Measurements from ENCODE around the gene LAPTM4A. TPM values are rescaled to one million over a fixed set of nuclear protein-coding genes. Genes with fewer than 3 reads are reported as not detected.
"Not testable (repeated sequence)": the region's sequence is repeated elsewhere in the genome, so short reads cannot be mapped to it uniquely, and the experiment has no call there.

LAPTM4A gene
- total and polyA plus RNA-seq, 4 donors, result 211 to 327 (median 246) TPM

DNA sequence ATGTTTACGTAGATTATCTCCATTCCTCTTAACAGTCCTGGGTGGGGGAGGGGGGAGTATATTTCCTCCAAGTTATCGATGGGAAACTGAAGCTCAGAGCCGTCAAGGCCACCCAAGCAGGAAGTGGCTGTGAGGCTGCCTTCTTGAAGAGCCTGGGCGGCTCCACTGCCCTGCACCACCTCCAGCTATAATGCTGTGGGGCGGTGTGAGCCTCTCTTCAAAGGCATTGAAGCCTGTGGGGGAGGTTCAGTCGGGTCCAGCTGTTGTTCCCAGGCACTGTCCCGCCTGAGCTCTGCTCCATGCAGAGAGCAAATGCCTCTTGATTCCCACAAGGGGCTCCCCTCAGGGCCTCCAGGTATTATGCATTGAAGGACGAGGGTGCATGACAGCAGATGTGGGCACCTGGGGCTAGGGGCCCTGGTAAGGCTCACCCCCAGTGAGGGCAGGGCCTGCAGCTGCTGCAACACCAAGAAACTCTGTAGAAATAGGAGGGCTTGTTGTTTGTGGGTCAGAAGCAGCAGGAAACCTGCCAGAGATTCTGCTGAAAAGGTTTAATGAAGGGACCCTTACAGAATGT is 29.5 kb upstream of the LAPTM4A start:
- no peaks in the 10 kb centered on the region for H3K4me1 ChIP-seq (ENCODE audit: control insufficient read depth in 1 of 2, insufficient read depth in 2 of 2, low read length in 2 of 2)
- no peak overlapping the region for H3K4me3 ChIP-seq (ENCODE audit: low read length in 2 of 2)
- intact Hi-C loops (cut with DNase I), result no loop called here
- no peak overlapping the region for H3K27ac ChIP-seq (ENCODE audit: low read depth in 1 of 2, low read length in 2 of 2)
- DNase-seq (no peak), ATAC-seq (ENCODE audit: low FRiP score) (no peak)
- peaks cover 1% of the 10 kb centered on the region for H3K9me3 ChIP-seq (ENCODE audit: control insufficient read depth, low read length)
- H3K27me3 ChIP-seq (ENCODE audit: control insufficient read depth in 1 of 2, insufficient read depth in 2 of 2, low read length in 1 of 2), result no peaks in the 10 kb centered on the region
- WGBS, 2 donors, result 76 to 78% methylated on average over 8 of the region's 8 CpGs
- no peaks in the 10 kb centered on the region for H3K36me3 ChIP-seq (ENCODE audit: control insufficient read depth in 1 of 2, insufficient read depth in 2 of 2, low read length in 1 of 2)

DNA sequence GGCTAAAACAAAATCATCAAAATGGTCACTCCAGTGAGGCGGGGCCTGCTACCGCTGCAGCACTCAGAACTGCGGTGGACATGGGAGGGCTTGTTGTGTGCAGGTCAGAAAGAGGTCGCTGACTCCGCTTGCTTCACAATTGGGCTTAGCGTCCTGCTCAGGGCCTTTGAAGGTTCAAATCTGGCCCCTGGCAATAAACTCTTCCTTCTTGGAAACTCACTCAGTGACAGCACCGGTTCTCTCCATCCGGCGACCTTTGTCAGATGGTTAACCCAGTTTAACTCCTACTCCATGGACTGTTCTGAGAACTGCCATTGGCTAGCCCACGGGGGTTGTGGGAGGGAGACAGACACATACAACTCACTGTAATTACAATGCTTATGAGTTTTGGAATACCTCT is 29.0 kb upstream of the LAPTM4A start:
- Histone ChIP-seq H3K4me3 (ENCODE audit: low read length in 2 of 2) (no peak overlapping the region), H3K4me1 (ENCODE audit: control insufficient read depth in 1 of 2, insufficient read depth in 2 of 2, low read length in 2 of 2) (no peaks in the 10 kb centered on the region), H3K27me3 (ENCODE audit: control insufficient read depth in 1 of 2, insufficient read depth in 2 of 2, low read length in 1 of 2) (no peaks in the 10 kb centered on the region), H3K27ac (ENCODE audit: low read depth in 1 of 2, low read length in 2 of 2) (no peak overlapping the region), H3K9me3 (ENCODE audit: control insufficient read depth, low read length) (peaks cover 1% of the 10 kb centered on the region), H3K36me3 (ENCODE audit: control insufficient read depth in 1 of 2, insufficient read depth in 2 of 2, low read length in 1 of 2) (no peaks in the 10 kb centered on the region)
- 85 to 90% methylated on average over 10 of the region's 10 CpGs for WGBS, 2 donors
- intact Hi-C loops (cut with DNase I), result no loop called here
- DNase-seq (no peak), ATAC-seq (ENCODE audit: low FRiP score) (no peak)

DNA sequence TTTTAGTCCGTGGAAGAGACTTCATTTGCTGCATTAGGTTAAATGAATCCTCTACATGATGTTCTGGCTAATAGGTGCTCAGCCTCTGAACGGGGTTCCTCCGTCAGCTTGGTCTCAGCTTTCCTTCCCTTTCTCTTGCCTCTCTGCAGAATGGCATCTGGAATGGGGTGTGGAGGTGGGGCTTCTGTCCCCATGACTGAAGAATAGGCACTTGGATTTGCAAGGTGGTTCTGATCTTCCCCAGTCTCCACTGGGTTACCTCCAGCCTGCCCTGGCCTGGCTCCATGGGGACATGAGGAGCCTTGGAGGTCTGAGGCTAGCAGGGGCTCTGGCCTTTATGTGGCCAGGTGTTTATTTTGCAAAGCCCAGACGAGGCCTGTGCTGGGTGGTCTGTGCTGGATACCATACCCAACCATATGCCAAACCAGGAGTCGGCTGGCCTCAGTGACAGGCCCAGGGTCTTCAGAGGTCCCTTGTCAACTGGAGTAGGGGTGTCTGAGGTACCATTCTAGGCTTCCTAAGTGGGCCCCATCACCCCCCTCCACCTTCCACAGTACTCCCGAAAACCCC is 28.2 kb upstream of the LAPTM4A start:
- Histone ChIP-seq H3K4me3 (ENCODE audit: low read length in 2 of 2) (no peak overlapping the region), H3K27me3 (ENCODE audit: control insufficient read depth in 1 of 2, insufficient read depth in 2 of 2, low read length in 1 of 2) (no peaks in the 10 kb centered on the region), H3K27ac (ENCODE audit: low read depth in 1 of 2, low read length in 2 of 2) (no peak overlapping the region), H3K9me3 (ENCODE audit: control insufficient read depth, low read length) (peaks cover 1% of the 10 kb centered on the region), H3K4me1 (ENCODE audit: control insufficient read depth in 1 of 2, insufficient read depth in 2 of 2, low read length in 2 of 2) (no peaks in the 10 kb centered on the region), H3K36me3 (ENCODE audit: control insufficient read depth in 1 of 2, insufficient read depth in 2 of 2, low read length in 1 of 2) (no peaks in the 10 kb centered on the region)
- intact Hi-C loops (cut with DNase I), result no loop called here
- no peak for DNase-seq
- 83 to 90% methylated on average over 6 of the region's 6 CpGs for WGBS, 2 donors
- ATAC-seq (ENCODE audit: low FRiP score), result no peak

DNA sequence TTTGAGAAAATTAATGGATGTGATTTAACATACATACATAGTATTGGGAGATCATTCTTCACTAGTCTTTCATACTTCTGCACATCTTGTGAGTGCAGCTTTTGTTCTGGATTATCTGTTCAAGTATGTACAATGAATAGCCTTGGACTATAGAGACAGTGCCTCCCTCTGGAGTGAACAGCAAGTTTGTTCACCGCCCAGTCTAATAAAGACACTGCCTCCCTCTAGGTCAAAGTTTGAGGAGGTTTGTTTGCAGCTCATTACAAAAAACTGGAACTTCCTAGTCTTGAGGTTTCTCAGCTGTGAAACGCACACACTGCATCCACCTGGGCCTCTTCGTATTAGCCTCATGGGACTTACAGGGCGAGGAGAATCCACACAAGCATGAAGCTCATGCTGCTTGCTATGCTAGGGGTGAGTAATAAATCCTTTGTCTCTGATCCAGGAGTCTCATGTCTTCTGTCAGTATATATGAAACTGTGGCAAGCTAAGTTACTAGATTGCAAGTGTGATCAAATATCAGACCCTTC is 26.0 kb upstream of the LAPTM4A start:
- H3K27me3 ChIP-seq (ENCODE audit: control insufficient read depth in 1 of 2, insufficient read depth in 2 of 2, low read length in 1 of 2), result no peaks in the 10 kb centered on the region
- H3K9me3 ChIP-seq (ENCODE audit: control insufficient read depth, low read length), result peaks cover 1% of the 10 kb centered on the region
- H3K4me1 ChIP-seq (ENCODE audit: control insufficient read depth in 1 of 2, insufficient read depth in 2 of 2, low read length in 2 of 2), result no peaks in the 10 kb centered on the region
- ATAC-seq (ENCODE audit: low FRiP score) (no peak), DNase-seq (no peak)
- intact Hi-C loops (cut with DNase I), result no loop called here
- no peak overlapping the region for H3K27ac ChIP-seq (ENCODE audit: low read depth in 1 of 2, low read length in 2 of 2)
- no peak overlapping the region for H3K4me3 ChIP-seq (ENCODE audit: low read length in 2 of 2)
- 92 to 95% methylated on average over 4 of the region's 4 CpGs for WGBS, 2 donors
- no peaks in the 10 kb centered on the region for H3K36me3 ChIP-seq (ENCODE audit: control insufficient read depth in 1 of 2, insufficient read depth in 2 of 2, low read length in 1 of 2)

DNA sequence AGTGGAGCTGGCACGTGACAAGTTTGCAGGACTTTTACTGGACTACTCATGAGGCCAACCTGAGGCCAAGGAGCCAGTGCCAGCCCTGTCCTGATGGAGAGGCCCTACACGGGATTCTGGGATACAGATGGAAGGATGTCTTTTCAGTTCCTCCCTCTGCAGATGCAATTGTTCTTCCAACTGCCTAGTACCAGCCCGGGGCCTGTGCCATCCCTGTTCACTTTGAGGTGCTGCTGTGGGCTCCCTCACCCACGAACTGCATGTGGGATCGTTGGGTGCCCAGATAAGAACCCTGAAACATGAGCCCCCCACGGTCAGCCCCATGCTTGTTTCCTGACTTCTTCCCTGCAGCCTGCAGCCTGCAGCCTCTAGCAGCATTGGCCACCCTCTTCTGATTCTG is 25.3 kb upstream of the LAPTM4A start:
- DNase-seq (no peak), ATAC-seq (ENCODE audit: low FRiP score) (no peak)
- Histone ChIP-seq H3K27ac (ENCODE audit: low read depth in 1 of 2, low read length in 2 of 2) (no peak overlapping the region), H3K9me3 (ENCODE audit: control insufficient read depth, low read length) (peaks cover 1% of the 10 kb centered on the region), H3K4me3 (ENCODE audit: low read length in 2 of 2) (no peak overlapping the region), H3K27me3 (ENCODE audit: control insufficient read depth in 1 of 2, insufficient read depth in 2 of 2, low read length in 1 of 2) (no peaks in the 10 kb centered on the region), H3K36me3 (ENCODE audit: control insufficient read depth in 1 of 2, insufficient read depth in 2 of 2, low read length in 1 of 2) (no peaks in the 10 kb centered on the region), H3K4me1 (ENCODE audit: control insufficient read depth in 1 of 2, insufficient read depth in 2 of 2, low read length in 2 of 2) (no peaks in the 10 kb centered on the region)
- WGBS, 2 donors, result 82 to 90% methylated on average over 6 of the region's 6 CpGs
- intact Hi-C loops (cut with DNase I), result no loop called here

DNA sequence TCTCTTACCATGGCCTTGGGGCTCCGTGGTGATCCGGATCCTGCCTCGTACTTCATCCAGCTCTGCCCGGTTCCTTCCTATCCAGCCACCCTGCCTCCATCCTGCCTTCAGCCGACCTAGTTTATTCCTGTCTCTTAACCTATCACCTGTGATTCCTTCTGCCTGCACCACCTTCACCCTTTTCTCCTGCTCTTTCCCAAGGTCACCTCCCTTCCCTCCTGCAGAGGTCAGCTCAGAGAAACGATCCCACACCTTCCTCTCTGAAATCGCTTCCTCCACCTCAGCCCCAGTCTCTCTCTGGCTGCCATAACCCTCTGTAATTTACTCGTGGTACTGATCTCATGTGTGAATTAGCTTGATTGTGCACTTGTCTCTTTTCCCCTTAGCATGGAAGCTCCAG is 23.5 kb upstream of the LAPTM4A start:
- no peaks in the 10 kb centered on the region for H3K4me1 ChIP-seq (ENCODE audit: control insufficient read depth in 1 of 2, insufficient read depth in 2 of 2, low read length in 2 of 2)
- WGBS, 2 donors, result 85 to 92% methylated on average over 8 of the region's 8 CpGs
- H3K4me3 ChIP-seq (ENCODE audit: low read length in 2 of 2), result no peak overlapping the region
- H3K27me3 ChIP-seq (ENCODE audit: control insufficient read depth in 1 of 2, insufficient read depth in 2 of 2, low read length in 1 of 2), result no peaks in the 10 kb centered on the region
- no peak overlapping the region for H3K27ac ChIP-seq (ENCODE audit: low read depth in 1 of 2, low read length in 2 of 2)
- H3K36me3 ChIP-seq (ENCODE audit: control insufficient read depth in 1 of 2, insufficient read depth in 2 of 2, low read length in 1 of 2), result no peaks in the 10 kb centered on the region
- intact Hi-C loops (cut with DNase I), result no loop called here
- peaks cover 1% of the 10 kb centered on the region for H3K9me3 ChIP-seq (ENCODE audit: control insufficient read depth, low read length)
- ATAC-seq (ENCODE audit: low FRiP score) (no peak), DNase-seq (no peak)

DNA sequence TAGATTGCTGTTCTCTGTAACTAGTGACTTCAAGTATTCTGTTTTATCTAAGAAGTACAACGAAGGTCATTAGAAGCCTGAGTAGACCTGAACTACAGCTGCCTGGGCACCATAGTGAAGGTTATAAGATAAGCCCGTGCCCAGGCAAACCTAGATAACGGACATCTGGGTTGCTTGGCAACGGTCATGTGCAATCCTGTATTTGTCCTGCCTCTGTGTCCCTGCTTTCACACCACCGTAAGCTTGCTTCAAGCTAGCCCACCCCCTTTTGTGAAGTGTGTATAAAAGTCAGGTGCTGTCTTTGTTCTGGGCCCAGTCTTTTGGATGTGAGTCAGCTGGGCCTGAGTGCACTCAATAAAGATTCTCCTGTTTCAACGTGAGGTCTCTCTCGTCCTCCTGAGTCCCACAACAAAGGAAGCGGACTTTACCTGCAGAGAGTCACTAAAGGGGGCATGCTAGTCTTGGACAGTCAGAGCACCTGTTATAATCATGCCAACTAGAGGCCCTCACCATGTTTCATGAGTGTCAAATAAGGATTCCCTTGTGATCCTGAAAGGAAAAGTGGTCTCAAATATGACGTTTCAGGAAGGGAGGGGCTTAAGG is 22.7 kb upstream of the LAPTM4A start:
- H3K27me3 ChIP-seq (ENCODE audit: control insufficient read depth in 1 of 2, insufficient read depth in 2 of 2, low read length in 1 of 2); DNase-seq; H3K27ac ChIP-seq (ENCODE audit: low read depth in 1 of 2, low read length in 2 of 2); H3K9me3 ChIP-seq (ENCODE audit: control insufficient read depth, low read length); H3K36me3 ChIP-seq (ENCODE audit: control insufficient read depth in 1 of 2, insufficient read depth in 2 of 2, low read length in 1 of 2); H3K4me3 ChIP-seq (ENCODE audit: low read length in 2 of 2); intact Hi-C loops (cut with DNase I); H3K4me1 ChIP-seq (ENCODE audit: control insufficient read depth in 1 of 2, insufficient read depth in 2 of 2, low read length in 2 of 2); ATAC-seq (ENCODE audit: low FRiP score): not testable (repeated sequence)
- WGBS, 2 donors, result 41 to 46% methylated on average over 9 of the region's 9 CpGs

DNA sequence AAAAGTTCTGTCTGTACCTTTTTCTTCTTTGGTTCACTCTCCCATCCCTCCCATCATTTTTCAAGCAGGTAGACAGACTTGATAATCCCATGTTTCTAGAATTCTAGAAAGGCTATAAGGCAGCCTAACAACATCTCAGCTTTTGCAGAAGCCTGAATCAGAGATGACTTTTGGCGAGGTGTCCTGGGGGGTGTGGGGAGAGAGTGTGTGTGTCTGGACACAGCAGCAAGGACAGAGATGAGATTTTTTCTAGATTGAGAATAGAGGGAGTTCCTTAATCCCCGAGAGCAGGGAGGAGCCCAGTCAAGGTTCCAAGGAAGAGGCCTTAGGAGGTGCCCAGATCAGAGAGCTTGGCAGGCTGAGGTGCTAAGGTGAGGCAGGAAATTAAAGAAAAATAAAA is 22.0 kb upstream of the LAPTM4A start:
- no peaks in the 10 kb centered on the region for H3K27me3 ChIP-seq (ENCODE audit: control insufficient read depth in 1 of 2, insufficient read depth in 2 of 2, low read length in 1 of 2)
- 88 to 93% methylated on average over 2 of the region's 2 CpGs for WGBS, 2 donors
- H3K27ac ChIP-seq (ENCODE audit: low read depth in 1 of 2, low read length in 2 of 2), result no peak overlapping the region
- H3K4me3 ChIP-seq (ENCODE audit: low read length in 2 of 2), result no peak overlapping the region
- peaks cover 1% of the 10 kb centered on the region for H3K9me3 ChIP-seq (ENCODE audit: control insufficient read depth, low read length)
- no peak for ATAC-seq (ENCODE audit: low FRiP score)
- intact Hi-C loops (cut with DNase I), result no loop called here
- H3K4me1 ChIP-seq (ENCODE audit: control insufficient read depth in 1 of 2, insufficient read depth in 2 of 2, low read length in 2 of 2), result no peaks in the 10 kb centered on the region
- DNase-seq, result no peak
- H3K36me3 ChIP-seq (ENCODE audit: control insufficient read depth in 1 of 2, insufficient read depth in 2 of 2, low read length in 1 of 2), result no peaks in the 10 kb centered on the region
